PC-3 (cell line): Measurements from ENCODE around the gene MEGF6. TPM values are rescaled to one million over a fixed set of nuclear protein-coding genes. Genes with fewer than 3 reads are reported as not detected.

Source experiments
- ATAC-seq: fragments of 200-7000 bp; cut with Tn5 transposase; 2 replicates; pipeline ENCODE4 v1.9.1; 2020; ENCODE audit warnings: mild to moderate bottlenecking, moderate library complexity
- BruUV-seq: library from RNA; stranded (reverse); fragments of 400-500 nt; replicated peaks from 2 replicates; lab custom pipeline; 2021; lab: Mats Ljungman, UMichigan
- CTCF ChIA-PET: fragments of 300-600 bp; sonication (Branson Sonifier 250); formaldehyde crosslinking; loops from one replicate; lab custom pipeline; 2022; ENCODE audit warnings: antibody characterized with exemption; lab: Charles Lee
- POLR2A ChIA-PET: fragments of 300-600 bp; sonication (Branson Sonifier 250); formaldehyde crosslinking; loops from one replicate; lab custom pipeline; 2022; ENCODE audit warnings: antibody characterized with exemption; ENCODE audit not compliant: unreplicated experiment; lab: Charles Lee
- DNase-seq: peaks from one replicate; pipeline ENCODE4 v3.0.0-alpha.2; 2015
- H2AFZ ChIP-seq: fragments of 300-600 bp; sonication (generic); 2 replicates; pipeline ENCODE4 v1.6.0; 2016; ENCODE audit warnings: antibody characterized with exemption, low read length
- H3F3A ChIP-seq: fragments of 300-600 bp; sonication (generic); one replicate; pipeline ENCODE4 v1.6.0; 2017; ENCODE audit warnings: antibody characterized with exemption, low read length, control low read depth, mild to moderate bottlenecking; ENCODE audit not compliant: unreplicated experiment
- H3K27ac ChIP-seq: fragments of 300-600 bp; sonication (generic); 2 replicates; pipeline ENCODE4 v1.5.1; 2016; ENCODE audit warnings: mild to moderate bottlenecking, low read length
- H3K27me3 ChIP-seq: fragments of 300-600 bp; sonication (generic); 2 replicates; pipeline ENCODE4 v1.6.1; 2016; ENCODE audit warnings: low read length, mixed read lengths
- H3K36me3 ChIP-seq: fragments of 300-600 bp; sonication (generic); 2 replicates; pipeline ENCODE4 v1.6.1; 2016; ENCODE audit warnings: low read depth, mixed run types, low read length, mixed read lengths
- H3K4me1 ChIP-seq: fragments of 300-600 bp; sonication (generic); 2 replicates; pipeline ENCODE4 v1.5.1; 2016; ENCODE audit warnings: low read length; ENCODE audit not compliant: insufficient read depth
- H3K4me2 ChIP-seq: fragments of 300-600 bp; sonication (generic); 2 replicates; pipeline ENCODE4 v1.6.0; 2016; ENCODE audit warnings: low read length
- H3K4me3 ChIP-seq: fragments of 300-600 bp; sonication (generic); 2 replicates; pipeline ENCODE4 v1.5.1; 2016; ENCODE audit warnings: mild to moderate bottlenecking, low read length, mixed read lengths
- H3K79me2 ChIP-seq: fragments of 300-600 bp; sonication (generic); 2 replicates; pipeline ENCODE4 v1.6.1; 2017; ENCODE audit warnings: low read length, mixed read lengths
- H3K9ac ChIP-seq: fragments of 300-600 bp; sonication (generic); 2 replicates; pipeline ENCODE4 v1.6.0; 2016; ENCODE audit warnings: mild to moderate bottlenecking, low read length
- H3K9me2 ChIP-seq: fragments of 300-600 bp; sonication (generic); replicated peaks from 2 replicates; pipeline ENCODE4 v1.6.1; 2016; ENCODE audit warnings: mixed run types, low read length, mixed read lengths
- H3K9me3 ChIP-seq: fragments of 300-600 bp; sonication (generic); 2 replicates; pipeline ENCODE4 v1.6.1; 2016; ENCODE audit warnings: low read length, mixed read lengths
- H4K20me1 ChIP-seq: fragments of 300-600 bp; sonication (generic); 2 replicates; pipeline ENCODE4 v1.6.1; 2016; ENCODE audit warnings: low read length, mixed read lengths
- EZH2 ChIP-seq: fragments of 300-600 bp; sonication (generic); IDR thresholded peaks from one replicate; pipeline ENCODE4 v1.6.1; 2017; ENCODE audit warnings: antibody characterized with exemption, mild to moderate bottlenecking, low read length; ENCODE audit not compliant: unreplicated experiment
- EZH2phosphoT487 ChIP-seq: fragments of 300-600 bp; sonication (generic); IDR thresholded peaks from 2 replicates; pipeline ENCODE4 v1.6.1; 2018; ENCODE audit warnings: mild to moderate bottlenecking, antibody characterized with exemption, low read length, borderline replicate concordance
- intact Hi-C: fragments of 100-400 bp; cut with micrococcal nuclease; formaldehyde crosslinking; loops from 2 replicates; pipeline ENCODE4 v1.9.0; 2023
- total RNA-seq: library from RNA; depleted of rRNA; stranded (reverse); fragments of >200 nt; gene quantifications from 2 replicates; pipeline ENCODE4 v1.2.3, GENCODE V29; 2014
- TF ChIP-seq, protein P1 (sequence below): fragments of 300-600 bp; sonication (generic); conservative IDR thresholded peaks from 2 replicates; pipeline ENCODE4 v1.5.1; 2017; ENCODE audit warnings: antibody characterized with exemption, low read depth, mild to moderate bottlenecking, low read length

MEGF6 gene
- total RNA-seq, 1 experiment from 2014 or later, result 32.5 TPM

- Histone ChIP-seq H3K4me3 (no peak overlapping the region), H3K9me2 (no peaks in the 10 kb centered on the region), H4K20me1 (no peaks in the 10 kb centered on the region), H2AFZ (no peak overlapping the region), H3K27ac (no peak overlapping the region), H3K36me3 (no peaks in the 10 kb centered on the region), H3K27me3 (no peaks in the 10 kb centered on the region), H3K9me3 (no peaks in the 10 kb centered on the region), H3K4me2 (no peak overlapping the region), H3F3A (no peaks in the 10 kb centered on the region), H3K79me2 (no peaks in the 10 kb centered on the region), H3K9ac (no peak overlapping the region), H3K4me1 (no peaks in the 10 kb centered on the region)
- ChIA-PET POLR2A (no interaction called here), CTCF (no interaction called here)
- intact Hi-C loops, result no loop called here
- TF ChIP-seq, protein P1, sequence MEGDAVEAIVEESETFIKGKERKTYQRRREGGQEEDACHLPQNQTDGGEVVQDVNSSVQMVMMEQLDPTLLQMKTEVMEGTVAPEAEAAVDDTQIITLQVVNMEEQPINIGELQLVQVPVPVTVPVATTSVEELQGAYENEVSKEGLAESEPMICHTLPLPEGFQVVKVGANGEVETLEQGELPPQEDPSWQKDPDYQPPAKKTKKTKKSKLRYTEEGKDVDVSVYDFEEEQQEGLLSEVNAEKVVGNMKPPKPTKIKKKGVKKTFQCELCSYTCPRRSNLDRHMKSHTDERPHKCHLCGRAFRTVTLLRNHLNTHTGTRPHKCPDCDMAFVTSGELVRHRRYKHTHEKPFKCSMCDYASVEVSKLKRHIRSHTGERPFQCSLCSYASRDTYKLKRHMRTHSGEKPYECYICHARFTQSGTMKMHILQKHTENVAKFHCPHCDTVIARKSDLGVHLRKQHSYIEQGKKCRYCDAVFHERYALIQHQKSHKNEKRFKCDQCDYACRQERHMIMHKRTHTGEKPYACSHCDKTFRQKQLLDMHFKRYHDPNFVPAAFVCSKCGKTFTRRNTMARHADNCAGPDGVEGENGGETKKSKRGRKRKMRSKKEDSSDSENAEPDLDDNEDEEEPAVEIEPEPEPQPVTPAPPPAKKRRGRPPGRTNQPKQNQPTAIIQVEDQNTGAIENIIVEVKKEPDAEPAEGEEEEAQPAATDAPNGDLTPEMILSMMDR, result no peak
- no peak for TF ChIP-seq EZH2
- TF ChIP-seq EZH2phosphoT487, result no peak
- ATAC-seq (no peak), DNase-seq (no peak)
- no TSS peak for BruUV-seq
These were observed 14.4 kb downstream of the MEGF6 start for GRCh38 chr1:3596663-3597598.

DNA sequence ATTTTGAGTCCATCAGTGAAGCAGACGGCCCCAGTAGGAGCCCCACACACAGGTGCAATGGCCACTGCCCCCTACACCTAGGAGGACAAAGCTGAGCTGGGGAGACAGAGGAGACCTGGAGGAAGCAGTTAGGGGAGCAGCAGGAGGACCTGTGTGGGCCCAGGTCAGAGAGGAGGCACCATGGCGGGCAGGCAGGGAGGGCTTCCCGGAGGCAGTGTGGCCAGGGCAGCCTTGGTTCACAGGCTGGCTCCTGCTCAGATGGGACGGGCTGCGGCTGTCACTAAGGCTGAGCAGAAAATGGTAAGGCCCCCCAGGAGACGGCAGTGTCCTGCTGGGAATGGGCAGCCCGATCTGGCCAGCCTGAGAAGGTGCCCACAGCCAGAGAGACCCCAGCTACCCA is 15.4 kb downstream of the MEGF6 start:
- no peaks in the 10 kb centered on the region for H3K4me1 ChIP-seq
- intact Hi-C loops, result no loop called here
- H4K20me1 ChIP-seq, result no peaks in the 10 kb centered on the region
- TF ChIP-seq, protein P1, result no peak
- TF ChIP-seq EZH2phosphoT487, result no peak
- CTCF ChIA-PET, result no interaction called here
- H3K27me3 ChIP-seq, result no peaks in the 10 kb centered on the region
- no peaks in the 10 kb centered on the region for H3K36me3 ChIP-seq
- no peaks in the 10 kb centered on the region for H3F3A ChIP-seq
- no peak overlapping the region for H3K27ac ChIP-seq
- no peaks in the 10 kb centered on the region for H3K9me3 ChIP-seq
- H3K4me2 ChIP-seq, result no peak overlapping the region
- H2AFZ ChIP-seq, result no peak overlapping the region
- no peak overlapping the region for H3K4me3 ChIP-seq
- ATAC-seq (no peak), DNase-seq (no peak)
- BruUV-seq, result no TSS peak
- no peaks in the 10 kb centered on the region for H3K9me2 ChIP-seq
- POLR2A ChIA-PET, result no interaction called here
- H3K9ac ChIP-seq, result no peak overlapping the region
- H3K79me2 ChIP-seq, result no peaks in the 10 kb centered on the region

- TF ChIP-seq EZH2 (no peak), EZH2phosphoT487 (no peak)
- TF ChIP-seq, protein P1, result no peak
- no peaks in the 10 kb centered on the region for H3K27me3 ChIP-seq
- H3K27ac ChIP-seq, result no peak overlapping the region
- BruUV-seq, result no TSS peak
- no peak overlapping the region for H3K9ac ChIP-seq
- no peaks in the 10 kb centered on the region for H3K4me1 ChIP-seq
- H3F3A ChIP-seq, result no peaks in the 10 kb centered on the region
- H3K36me3 ChIP-seq, result no peaks in the 10 kb centered on the region
- DNase-seq (no peak), ATAC-seq (no peak)
- intact Hi-C loops, result no loop called here
- POLR2A ChIA-PET, result no interaction called here
- H3K4me3 ChIP-seq, result no peak overlapping the region
- H3K4me2 ChIP-seq, result no peak overlapping the region
- no peaks in the 10 kb centered on the region for H3K9me2 ChIP-seq
- H2AFZ ChIP-seq, result no peak overlapping the region
- H4K20me1 ChIP-seq, result no peaks in the 10 kb centered on the region
- CTCF ChIA-PET, result no interaction called here
- H3K9me3 ChIP-seq, result no peaks in the 10 kb centered on the region
- H3K79me2 ChIP-seq, result no peaks in the 10 kb centered on the region
These were observed 16.5 kb downstream of the MEGF6 start for GRCh38 chr1:3594706-3595377.
